ENCODE measurements around the gene ARSB. TPM values are rescaled to one million over a fixed set of nuclear protein-coding genes. Genes with fewer than 3 reads are reported as not detected.
A peak's percentile ranks its signal among the peaks of the same experiment; 100 is the strongest.

The ARSB gene
- total and polyA plus RNA-seq, 10 of the 15 experiments (the other 5 are each of a cell fraction or from before 2014, with no cell fraction given) = 1.2 to 8.2 (median 6.1) TPM

DNA sequence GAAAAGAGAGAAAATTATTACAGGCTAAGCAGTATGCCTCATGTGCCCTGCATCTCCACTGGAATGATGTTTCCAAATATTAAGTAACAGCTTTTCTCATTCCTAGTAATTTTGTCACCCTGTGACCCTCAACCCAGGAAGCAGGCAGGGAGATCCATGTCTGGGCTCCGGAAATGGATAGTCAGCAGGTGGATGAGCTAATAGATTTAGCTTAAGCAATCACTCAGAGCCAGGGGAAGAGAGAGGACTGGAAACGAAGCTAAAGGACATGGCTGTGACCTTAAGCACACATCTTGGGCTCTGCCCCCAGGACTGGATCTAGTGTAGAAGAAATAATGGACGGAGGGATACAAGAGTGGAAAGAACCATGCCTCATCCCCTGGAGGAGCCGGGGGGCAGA is 89.5 kb downstream of the ARSB start:
- no peaks in the 10 kb centered on the region for H3K36me3 ChIP-seq (ENCODE audit: control insufficient read depth in 2 of 2, insufficient read depth in 2 of 2, low read length in 1 of 2)
- H3K79me2 ChIP-seq (ENCODE audit: control insufficient read depth, insufficient read depth, low read length) = no peaks in the 10 kb centered on the region
- no peak overlapping the region for H3K4me3 ChIP-seq
- TF ChIP-seq FOXK2 (IDR thresholded peaks at IDR 0.05) (no peak), ZNF24 (IDR thresholded peaks at IDR 0.05) (no peak), BHLHE40 (IDR thresholded peaks at IDR 0.05; ENCODE audit: borderline replicate concordance in 1 of 2, low read depth in 2 of 2, low read length in 1 of 2) (no peak), NR2C1 (IDR thresholded peaks at IDR 0.05) (no peak)
- no peaks in the 10 kb centered on the region for H3K27me3 ChIP-seq (replicated peaks in 1 of 2; ENCODE audit: control insufficient read depth in 2 of 2, insufficient read depth in 2 of 2, low read length in 1 of 2)
- peaks cover 3% of the 10 kb centered on the region; the same call in 2 of the 3 replicates for H3K9me3 ChIP-seq (replicated peaks; ENCODE audit: control insufficient read depth, insufficient read depth, low read length)
- FAIRE-seq (no peak), DNase-seq (ENCODE audit: low read depth, low spot score) (no peak), ATAC-seq (no peak)
- BruUV-seq (replicated peaks) = no TSS peak
- RAD21 ChIA-PET (ENCODE audit: unreplicated experiment) = no interaction called here
- no peaks in the 10 kb centered on the region for H4K20me1 ChIP-seq (ENCODE audit: control insufficient read depth, insufficient read depth)
- H2AFZ ChIP-seq (ENCODE audit: control insufficient read depth, low read depth, low read length) = no peak overlapping the region
- CTCF ChIA-PET = interaction anchor here (1.1 to 8.3 kb wide), 3 partner anchors 70 to 236 kb away, joined by 4 to 123 read pairs (median 84); no protein-coding TSS in a partner anchor
- no peak overlapping the region for H3K9ac ChIP-seq (ENCODE audit: control insufficient read depth, insufficient read depth, low read length)
- peaks cover 17% of the 10 kb centered on the region for H3K4me1 ChIP-seq (ENCODE audit: control insufficient read depth, insufficient read depth, low read length)
- no peak overlapping the region for H3K4me2 ChIP-seq (ENCODE audit: control insufficient read depth, insufficient read depth)
- in situ Hi-C loops (cut with MboI) = loop anchor here (5.0 to 10.0 kb wide), 2 partner anchors 67 to 569 kb away; no protein-coding TSS in a partner anchor
- POLR2A ChIA-PET = no interaction called here
- intact Hi-C loops (cut with micrococcal nuclease; ENCODE audit: unreplicated experiment) = loop anchor here (10.0 kb wide), 1 partner anchor 569 kb away; no protein-coding TSS in a partner anchor
- SMC1A ChIA-PET (ENCODE audit: uncharacterized antibody, unreplicated experiment) = interaction anchor here (1.0 to 1.4 kb wide), 3 partner anchors 17 to 322 kb away, joined by 3 to 4 read pairs (median 3); no protein-coding TSS in a partner anchor
- WGBS (ENCODE audit: insufficient coverage, insufficient replicate concordance, low lambda C conversion rate, missing lambda C conversion rate) = 79% methylated on average over 4 of the region's 4 CpGs
- no peak overlapping the region for H3K27ac ChIP-seq (ENCODE audit: control insufficient read depth, insufficient read depth)

DNA sequence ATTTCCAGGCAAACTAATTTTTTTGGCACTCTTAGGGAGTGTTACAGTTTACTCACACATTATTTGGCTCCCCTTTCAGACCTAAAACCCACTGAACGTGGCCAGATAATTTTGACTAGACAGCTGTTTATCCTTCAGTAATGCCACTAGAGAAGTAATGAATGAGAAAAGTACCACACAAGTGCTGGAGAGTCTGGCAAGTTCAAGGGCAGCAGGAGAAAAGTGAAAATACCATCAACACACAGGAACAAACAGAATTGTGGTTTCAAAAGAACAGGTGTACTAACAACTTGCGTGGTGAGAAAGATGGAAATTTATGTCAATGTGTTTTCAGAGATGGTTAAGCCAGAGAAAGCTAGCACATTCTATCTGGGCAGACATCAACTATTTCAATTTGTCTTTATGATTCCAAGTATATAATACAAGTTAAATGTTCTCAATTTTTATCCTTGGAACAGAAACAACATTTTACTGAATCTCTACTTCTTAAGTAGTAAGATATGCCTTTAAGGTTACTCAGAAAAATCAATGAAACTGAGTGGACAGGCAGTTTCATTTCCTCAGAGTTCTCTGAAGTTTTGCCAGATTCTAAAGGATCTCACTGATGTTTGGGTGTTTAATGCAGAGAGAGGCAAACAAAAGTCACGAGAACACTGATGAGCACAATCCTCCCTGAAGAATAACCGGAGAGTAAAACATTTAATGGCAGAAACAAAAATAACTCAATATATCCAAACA is 91.0 kb downstream of the ARSB start:
- no peaks in the 10 kb centered on the region for H3K79me2 ChIP-seq (ENCODE audit: control insufficient read depth, insufficient read depth, low read length)
- no peak for DNase-seq (ENCODE audit: low read depth, low spot score)
- intact Hi-C loops (cut with micrococcal nuclease; ENCODE audit: unreplicated experiment) (loop anchor here (10.0 kb wide), 1 partner anchor 571 kb away; no protein-coding TSS in a partner anchor), in situ Hi-C loops (cut with MboI) (loop anchor here (10.0 kb wide), 1 partner anchor 571 kb away; no protein-coding TSS in a partner anchor)
- no peak overlapping the region for H3K9ac ChIP-seq (ENCODE audit: control insufficient read depth, insufficient read depth, low read length)
- ATAC-seq = peak; percentile 92
- H3K4me2 ChIP-seq (ENCODE audit: control insufficient read depth, insufficient read depth) = peak overlapping the region; percentile 73
- H3K9me3 ChIP-seq (replicated peaks; ENCODE audit: control insufficient read depth, insufficient read depth, low read length) = peaks cover 3% of the 10 kb centered on the region; the same call in 2 of the 3 replicates
- POLR2A ChIA-PET = no interaction called here
- H3K27ac ChIP-seq (ENCODE audit: control insufficient read depth, insufficient read depth) = peak overlapping the region; percentile 35; the same call in 1 of the 2 replicates
- peak; percentile 74 for FAIRE-seq
- H3K36me3 ChIP-seq (ENCODE audit: control insufficient read depth in 2 of 2, insufficient read depth in 2 of 2, low read length in 1 of 2) = no peaks in the 10 kb centered on the region
- SMC1A ChIA-PET (ENCODE audit: uncharacterized antibody, unreplicated experiment) = interaction anchor here (1.0 kb wide), 1 partner anchor 257 kb away, joined by 3 read pairs; no protein-coding TSS in a partner anchor
- 44% methylated on average over 4 of the region's 4 CpGs for WGBS (ENCODE audit: insufficient coverage, insufficient replicate concordance, low lambda C conversion rate, missing lambda C conversion rate)
- CTCF ChIA-PET = interaction anchor here (2.3 kb wide), 1 partner anchor 239 kb away, joined by 7 read pairs; no protein-coding TSS in a partner anchor
- no TSS peak for BruUV-seq (replicated peaks)
- no peak overlapping the region; the same call in 1 of the 2 replicates for H3K4me3 ChIP-seq
- H3K4me1 ChIP-seq (ENCODE audit: control insufficient read depth, insufficient read depth, low read length) = peaks cover 17% of the 10 kb centered on the region
- no peak overlapping the region; the same call in 1 of the 2 replicates for H2AFZ ChIP-seq (ENCODE audit: control insufficient read depth, low read depth, low read length)
- RAD21 ChIA-PET (ENCODE audit: unreplicated experiment) = no interaction called here
- no peaks in the 10 kb centered on the region; a peak in 1 of 4 replicates for H3K27me3 ChIP-seq (replicated peaks in 1 of 2; ENCODE audit: control insufficient read depth in 2 of 2, insufficient read depth in 2 of 2, low read length in 1 of 2)
- no peaks in the 10 kb centered on the region for H4K20me1 ChIP-seq (ENCODE audit: control insufficient read depth, insufficient read depth)
- TF ChIP-seq IKZF1 (conservative IDR thresholded peaks at IDR 0.05) (peak; percentile 15; the same call in 1 of the 2 replicates), CREM (IDR thresholded peaks at IDR 0.05; ENCODE audit: low read depth) (no peak)
- TF ChIP-seq, protein P1, sequence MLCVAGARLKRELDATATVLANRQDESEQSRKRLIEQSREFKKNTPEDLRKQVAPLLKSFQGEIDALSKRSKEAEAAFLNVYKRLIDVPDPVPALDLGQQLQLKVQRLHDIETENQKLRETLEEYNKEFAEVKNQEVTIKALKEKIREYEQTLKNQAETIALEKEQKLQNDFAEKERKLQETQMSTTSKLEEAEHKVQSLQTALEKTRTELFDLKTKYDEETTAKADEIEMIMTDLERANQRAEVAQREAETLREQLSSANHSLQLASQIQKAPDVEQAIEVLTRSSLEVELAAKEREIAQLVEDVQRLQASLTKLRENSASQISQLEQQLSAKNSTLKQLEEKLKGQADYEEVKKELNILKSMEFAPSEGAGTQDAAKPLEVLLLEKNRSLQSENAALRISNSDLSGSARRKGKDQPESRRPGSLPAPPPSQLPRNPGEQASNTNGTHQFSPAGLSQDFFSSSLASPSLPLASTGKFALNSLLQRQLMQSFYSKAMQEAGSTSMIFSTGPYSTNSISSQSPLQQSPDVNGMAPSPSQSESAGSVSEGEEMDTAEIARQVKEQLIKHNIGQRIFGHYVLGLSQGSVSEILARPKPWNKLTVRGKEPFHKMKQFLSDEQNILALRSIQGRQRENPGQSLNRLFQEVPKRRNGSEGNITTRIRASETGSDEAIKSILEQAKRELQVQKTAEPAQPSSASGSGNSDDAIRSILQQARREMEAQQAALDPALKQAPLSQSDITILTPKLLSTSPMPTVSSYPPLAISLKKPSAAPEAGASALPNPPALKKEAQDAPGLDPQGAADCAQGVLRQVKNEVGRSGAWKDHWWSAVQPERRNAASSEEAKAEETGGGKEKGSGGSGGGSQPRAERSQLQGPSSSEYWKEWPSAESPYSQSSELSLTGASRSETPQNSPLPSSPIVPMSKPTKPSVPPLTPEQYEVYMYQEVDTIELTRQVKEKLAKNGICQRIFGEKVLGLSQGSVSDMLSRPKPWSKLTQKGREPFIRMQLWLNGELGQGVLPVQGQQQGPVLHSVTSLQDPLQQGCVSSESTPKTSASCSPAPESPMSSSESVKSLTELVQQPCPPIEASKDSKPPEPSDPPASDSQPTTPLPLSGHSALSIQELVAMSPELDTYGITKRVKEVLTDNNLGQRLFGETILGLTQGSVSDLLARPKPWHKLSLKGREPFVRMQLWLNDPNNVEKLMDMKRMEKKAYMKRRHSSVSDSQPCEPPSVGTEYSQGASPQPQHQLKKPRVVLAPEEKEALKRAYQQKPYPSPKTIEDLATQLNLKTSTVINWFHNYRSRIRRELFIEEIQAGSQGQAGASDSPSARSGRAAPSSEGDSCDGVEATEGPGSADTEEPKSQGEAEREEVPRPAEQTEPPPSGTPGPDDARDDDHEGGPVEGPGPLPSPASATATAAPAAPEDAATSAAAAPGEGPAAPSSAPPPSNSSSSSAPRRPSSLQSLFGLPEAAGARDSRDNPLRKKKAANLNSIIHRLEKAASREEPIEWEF (IDR thresholded peaks at IDR 0.05; ENCODE audit: insufficient replicate concordance, low read depth, low read length) = no peak

All from GM12878 (cell line).